Uterus (tissue), 2 donors: ENCODE measurements around the gene KDM4C.

Experiments used
- CTCF ChIP-seq, 4 experiments: fragments of 200-600 bp in 2 of 4; fragments of 450-650 bp in 2 of 4; sonication (generic) in 2 of 4; IDR thresholded peaks; one replicate each; pipeline ENCODE4 v1.5.1; 2016 to 2019; ENCODE audit warnings: antibody characterized with exemption in 4 of 4, mild to moderate bottlenecking in 2 of 4, moderate library complexity in 1 of 4
- POLR2A ChIP-seq, 2 donors: fragments of 450-650 bp; IDR thresholded peaks; one replicate each; pipeline ENCODE4 v1.6.1; 2016; ENCODE audit warnings: antibody characterized with exemption in 2 of 2, mild to moderate bottlenecking in 1 of 2, moderate library complexity in 1 of 2

- TF ChIP-seq CTCF (IDR thresholded peaks at IDR 0.05), result no peak
- no peak for TF ChIP-seq POLR2A (IDR thresholded peaks at IDR 0.05)
Measured at GRCh38 chr9:7130266-7130820, 372.6 kb downstream of the KDM4C start.
